ENCODE measurements around the gene SLC19A1.

The SLC19A1 gene

GRCh38 chr21:45459171-45460010 is 82.8 kb downstream of the SLC19A1 start:
- no peak for TF ChIP-seq CTCF (IDR thresholded peaks at IDR 0.05; ENCODE audit: low read depth, low read length)
- no peaks in the 10 kb centered on the region; the same call in 1 of the 2 replicates for H3K4me1 ChIP-seq
- H3K4me3 ChIP-seq (ENCODE audit: low read depth, low read length) = no peak overlapping the region
- H3K27me3 ChIP-seq = peaks cover 34% of the 10 kb centered on the region
- no peaks in the 10 kb centered on the region; the same call in none of the 2 replicates for H3K9me3 ChIP-seq
- DNase-seq = no peak
- H3K36me3 ChIP-seq = no peaks in the 10 kb centered on the region

- H3K36me3 ChIP-seq = no peaks in the 10 kb centered on the region
- no peaks in the 10 kb centered on the region; the same call in 1 of the 2 replicates for H3K4me1 ChIP-seq
- TF ChIP-seq CTCF (IDR thresholded peaks at IDR 0.05; ENCODE audit: low read depth, low read length) = no peak
- no peak overlapping the region for H3K4me3 ChIP-seq (ENCODE audit: low read depth, low read length)
- no peaks in the 10 kb centered on the region; the same call in none of the 2 replicates for H3K9me3 ChIP-seq
- DNase-seq = peak; percentile 53
- H3K27me3 ChIP-seq = peaks cover 29% of the 10 kb centered on the region
Measured at GRCh38 chr21:45458281-45459170, 83.7 kb downstream of the SLC19A1 start.

DNA sequence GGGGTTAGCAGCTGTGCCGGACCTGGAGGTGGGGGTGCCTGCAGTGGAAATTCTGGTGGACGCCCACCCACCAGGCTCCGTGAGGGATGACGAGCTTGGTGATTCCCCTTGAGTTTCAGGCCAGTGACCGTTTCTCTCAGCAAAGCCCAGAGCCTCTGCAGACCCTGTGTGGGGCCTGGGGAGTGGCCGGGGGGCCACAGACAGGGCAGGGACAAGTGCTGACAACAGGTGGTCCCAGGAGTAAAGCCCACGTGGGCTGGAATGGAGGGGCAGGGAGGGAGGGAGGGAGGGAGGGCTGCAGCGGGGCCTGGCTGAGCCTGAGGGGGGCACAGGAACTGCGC is 84.4 kb downstream of the SLC19A1 start:
- H3K4me1 ChIP-seq = no peaks in the 10 kb centered on the region; the same call in 1 of the 2 replicates
- TF ChIP-seq CTCF (IDR thresholded peaks at IDR 0.05; ENCODE audit: low read depth, low read length) = no peak
- peaks cover 22% of the 10 kb centered on the region for H3K27me3 ChIP-seq
- no peak overlapping the region for H3K4me3 ChIP-seq (ENCODE audit: low read depth, low read length)
- DNase-seq = no peak
- H3K9me3 ChIP-seq = no peaks in the 10 kb centered on the region; the same call in 1 of the 2 replicates
- H3K36me3 ChIP-seq = no peaks in the 10 kb centered on the region

GRCh38 chr21:45457161-45457831 is 84.9 kb downstream of the SLC19A1 start:
- H3K9me3 ChIP-seq = no peaks in the 10 kb centered on the region
- DNase-seq = no peak
- TF ChIP-seq CTCF (IDR thresholded peaks at IDR 0.05; ENCODE audit: low read depth, low read length) = no peak
- H3K27me3 ChIP-seq = peaks cover 17% of the 10 kb centered on the region
- no peaks in the 10 kb centered on the region; the same call in 1 of the 2 replicates for H3K4me1 ChIP-seq
- no peak overlapping the region for H3K4me3 ChIP-seq (ENCODE audit: low read depth, low read length)
- no peaks in the 10 kb centered on the region for H3K36me3 ChIP-seq

DNA sequence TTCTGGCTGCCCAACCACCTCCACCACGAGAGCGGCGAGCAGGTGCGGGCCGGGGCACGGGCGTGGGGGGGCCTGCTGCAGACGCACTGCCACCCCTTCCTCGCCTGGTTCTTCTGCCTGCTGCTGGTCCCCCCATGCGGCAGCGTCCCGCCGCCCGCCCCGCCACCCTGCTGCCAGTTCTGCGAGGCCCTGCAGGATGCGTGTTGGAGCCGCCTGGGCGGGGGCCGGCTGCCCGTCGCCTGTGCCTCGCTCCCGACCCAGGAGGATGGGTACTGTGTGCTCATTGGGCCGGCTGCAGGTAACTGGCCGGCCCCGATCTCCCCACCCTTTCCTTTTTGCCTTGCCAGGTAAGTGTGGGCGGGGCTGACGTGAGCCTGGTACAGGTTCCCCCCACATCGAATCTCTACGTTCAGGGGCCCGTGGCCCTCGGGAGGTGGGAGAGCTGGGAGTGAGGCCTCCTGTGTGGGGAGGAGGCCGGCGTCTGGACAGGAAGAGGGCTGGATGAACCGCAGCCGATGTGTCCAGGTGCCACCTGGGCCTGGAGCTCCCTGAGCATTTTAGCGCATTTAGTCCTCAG is 85.6 kb downstream of the SLC19A1 start:
- TF ChIP-seq CTCF (IDR thresholded peaks at IDR 0.05; ENCODE audit: low read depth, low read length) = no peak
- H3K36me3 ChIP-seq = no peaks in the 10 kb centered on the region
- H3K9me3 ChIP-seq = no peaks in the 10 kb centered on the region
- peaks cover 17% of the 10 kb centered on the region; the same call in 1 of the 2 replicates for H3K27me3 ChIP-seq
- DNase-seq = no peak
- H3K4me1 ChIP-seq = no peaks in the 10 kb centered on the region; the same call in 1 of the 2 replicates
- H3K4me3 ChIP-seq (ENCODE audit: low read depth, low read length) = no peak overlapping the region

All from BE2C (cell line).